Regular cardiac myocyte (primary cell): ENCODE measurements around the gene MAT2B. TPM values are rescaled to one million over a fixed set of nuclear protein-coding genes. Genes with fewer than 3 reads are reported as not detected.

Source experiments
- total RNA-seq: library from RNA; depleted of rRNA; stranded (reverse); fragments of >200 nt; gene quantifications from 2 replicates; pipeline ENCODE4 v1.2.3, GENCODE V29; 2014

The MAT2B gene
- total RNA-seq: 59.2 and 96.0 TPM in 2 replicates

DNA sequence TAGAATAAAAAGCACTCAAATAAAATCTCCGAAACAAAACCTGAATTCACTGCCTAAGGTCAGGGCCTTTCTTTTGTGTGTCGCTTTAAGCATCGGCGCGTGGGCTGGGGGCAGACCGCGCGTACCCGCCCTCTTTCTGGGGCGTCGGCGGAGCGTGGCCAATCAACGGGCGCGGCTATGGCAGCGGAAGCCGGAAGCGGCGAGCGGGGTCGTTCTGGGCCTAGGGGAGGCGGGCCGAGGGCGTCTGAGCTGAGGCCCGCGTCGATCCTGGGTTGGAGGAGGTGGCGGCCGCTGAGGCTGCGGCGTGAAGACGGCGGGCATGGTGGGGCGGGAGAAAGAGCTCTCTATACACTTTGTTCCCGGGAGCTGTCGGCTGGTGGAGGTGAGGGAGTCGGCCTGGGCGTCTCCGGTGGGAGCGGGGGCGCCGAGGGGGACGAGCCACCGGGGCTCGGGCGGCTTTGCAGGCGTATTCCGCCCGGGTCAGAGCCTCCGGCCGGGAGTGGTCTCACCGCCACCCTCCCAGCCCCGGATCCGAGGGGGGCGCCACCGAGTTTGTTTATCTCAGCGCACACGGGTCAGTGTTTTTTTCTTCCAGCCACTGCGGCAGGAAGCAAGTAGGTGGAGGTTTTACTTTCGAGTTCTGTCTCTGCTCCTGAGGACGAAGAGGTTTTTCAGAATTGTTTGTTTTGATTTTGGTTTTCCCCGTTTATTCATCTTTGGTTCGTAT is at the start of gene MAT2B:
Gene MAT2B, plus strand, starts transcription at position 252 of the 727 bp plus-strand sequence. Its CDS starts 68 bp downstream, at position 320.

DNA sequence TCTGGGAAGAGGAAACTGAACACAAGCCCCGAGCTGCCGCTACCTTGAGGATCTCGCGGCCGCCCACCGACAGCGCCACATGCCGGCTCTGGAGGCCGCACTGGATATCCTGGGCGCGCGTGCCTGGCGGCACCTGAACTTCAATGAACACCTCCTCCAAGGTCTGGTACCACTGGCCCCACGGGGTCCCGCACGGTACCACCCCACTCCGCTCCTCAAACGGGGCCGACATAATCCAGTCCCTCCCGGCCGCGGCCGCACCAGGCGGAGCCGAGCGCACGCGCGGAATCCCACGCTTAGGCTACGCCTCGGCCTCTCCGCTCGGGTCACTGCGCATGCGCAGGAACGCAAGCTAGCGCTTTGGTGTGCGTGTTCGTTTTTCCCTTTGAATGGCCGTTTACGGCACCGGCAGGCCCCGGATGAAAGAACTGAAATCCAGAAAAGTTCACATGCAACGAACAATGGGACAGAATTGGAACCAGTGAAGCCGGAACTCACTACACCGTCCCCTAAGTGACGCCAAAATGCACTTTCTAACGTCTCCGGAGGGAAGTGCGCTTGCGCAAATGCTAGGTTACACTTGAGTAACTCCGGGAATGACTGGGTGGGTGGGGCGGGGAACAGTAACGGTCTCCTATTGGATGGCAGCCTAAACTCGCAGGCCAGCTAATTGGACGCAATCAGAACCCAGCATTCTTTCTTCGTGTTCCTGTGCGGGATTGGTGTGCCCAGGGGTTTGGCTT is 45.4 kb upstream of the MAT2B start, which contains the start of gene NUDCD2:
Gene NUDCD2, minus strand, starts transcription at position 284 of the 743 bp plus-strand sequence. Its CDS starts 52 bp downstream, at position 232.

DNA sequence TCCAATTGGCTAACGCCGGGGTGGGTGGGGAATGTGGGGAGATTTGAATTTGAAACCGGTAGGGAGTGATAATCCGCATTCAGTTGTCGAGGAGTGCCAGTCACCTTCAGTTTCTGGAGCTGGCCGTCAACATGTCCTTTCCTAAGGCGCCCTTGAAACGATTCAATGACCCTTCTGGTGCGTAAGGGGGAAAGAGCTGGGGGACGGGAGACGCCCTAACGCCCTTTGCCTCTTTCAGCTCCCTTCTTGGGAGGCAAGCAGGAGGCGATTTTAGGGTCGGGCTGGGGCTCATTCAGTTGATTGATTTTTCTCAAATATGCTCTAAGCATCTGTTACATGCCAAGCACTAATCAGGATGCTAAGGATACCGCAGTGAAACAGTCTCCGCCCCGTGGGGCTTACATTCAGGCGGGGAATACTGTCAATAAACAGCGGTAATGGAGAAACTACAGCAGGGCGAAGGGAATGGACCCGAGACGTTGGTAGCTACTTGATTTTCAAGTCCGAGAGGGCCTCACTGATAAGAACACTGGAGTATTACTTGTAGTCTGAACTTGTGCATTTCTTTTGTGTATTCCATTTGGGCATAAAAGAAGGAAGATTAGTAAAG is 44.8 kb upstream of the MAT2B start, which contains the start of gene HMMR:
Gene HMMR, plus strand, starts transcription at position 71 of the 610 bp plus-strand sequence. Its CDS starts 61 bp downstream, at position 132.

Other genes with a start within 250 kb of the MAT2B start
- 207 and 481 TPM in 2 replicates for gene CCNG1, start 68.0 kb upstream of the MAT2B start, total RNA-seq
- 4.2 and 5.1 TPM in 2 replicates for gene NUDCD2, start 45.5 kb upstream of the MAT2B start, total RNA-seq
- 11.8 and 79.9 TPM in 2 replicates for gene HMMR, start 45.0 kb upstream of the MAT2B start, total RNA-seq